ENCODE measurements around the gene CHRNE.

GRCh38 chr17:4948166-4948930 lies 45.5 kb upstream of the CHRNE start, which contains the start of gene PFN1:
- no peak for TF ChIP-seq CTCF (IDR thresholded peaks at IDR 0.05; ENCODE audit: low read depth, low read length)
- TF ChIP-seq EZH2phosphoT487 (IDR thresholded peaks at IDR 0.05; ENCODE audit: low read depth) = no peak

Data from OCI-LY3 (cell line).